Effector CD4-positive, alpha-beta T cell (primary cell): ENCODE data around the gene ACAD9.
"Not testable (repeated sequence)": the region's sequence is repeated elsewhere in the genome, so short reads cannot be mapped to it uniquely, and the experiment has no call there.

Experiments
- DNase-seq: peaks from one replicate; pipeline ENCODE4 v3.0.0-alpha.2; 2020
- total RNA-seq: gene quantifications from one replicate; lab custom pipeline; 2026; lab: John Stamatoyannopoulos, UW

The ACAD9 gene
- 56.7 reads per million, percentile 71 among the genes with 10 or more reads in this experiment for total RNA-seq

GRCh38 chr3:128879125-128879969, at the start of gene ACAD9:
Gene ACAD9 (plus strand): TSS chr3:128879620. CDS start chr3:128879692, 72 bp downstream.
- peak; percentile 95 for DNase-seq

GRCh38 chr3:128829925-128830625, 49.3 kb upstream of the ACAD9 start:
- DNase-seq: not testable (repeated sequence)

- DNase-seq: not testable (repeated sequence)
Measured at GRCh38 chr3:128830762-128831161, 48.7 kb upstream of the ACAD9 start.

- DNase-seq: not testable (repeated sequence)
Measured at GRCh38 chr3:128832979-128833378, 46.4 kb upstream of the ACAD9 start.

DNA sequence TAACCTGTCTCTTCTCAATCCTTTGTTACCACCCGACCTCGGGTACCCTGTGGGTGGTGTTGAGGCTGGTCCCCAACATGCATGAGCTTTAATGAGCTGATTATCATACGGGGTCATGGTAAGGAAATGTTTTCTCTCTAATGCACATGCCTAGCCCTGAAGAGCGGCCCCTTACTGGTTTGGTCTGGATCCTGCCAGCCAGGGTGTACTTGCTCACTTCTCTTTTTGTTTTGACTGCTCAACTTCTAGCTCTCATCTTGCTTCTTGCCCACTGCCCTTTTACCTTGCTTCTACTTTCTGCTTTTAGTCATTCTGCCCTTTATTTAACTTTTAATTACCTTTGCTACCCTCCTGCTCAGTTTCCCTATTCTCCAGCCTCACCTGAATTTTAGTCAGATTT, 44.3 kb upstream of the ACAD9 start:
- DNase-seq: no peak

DNA sequence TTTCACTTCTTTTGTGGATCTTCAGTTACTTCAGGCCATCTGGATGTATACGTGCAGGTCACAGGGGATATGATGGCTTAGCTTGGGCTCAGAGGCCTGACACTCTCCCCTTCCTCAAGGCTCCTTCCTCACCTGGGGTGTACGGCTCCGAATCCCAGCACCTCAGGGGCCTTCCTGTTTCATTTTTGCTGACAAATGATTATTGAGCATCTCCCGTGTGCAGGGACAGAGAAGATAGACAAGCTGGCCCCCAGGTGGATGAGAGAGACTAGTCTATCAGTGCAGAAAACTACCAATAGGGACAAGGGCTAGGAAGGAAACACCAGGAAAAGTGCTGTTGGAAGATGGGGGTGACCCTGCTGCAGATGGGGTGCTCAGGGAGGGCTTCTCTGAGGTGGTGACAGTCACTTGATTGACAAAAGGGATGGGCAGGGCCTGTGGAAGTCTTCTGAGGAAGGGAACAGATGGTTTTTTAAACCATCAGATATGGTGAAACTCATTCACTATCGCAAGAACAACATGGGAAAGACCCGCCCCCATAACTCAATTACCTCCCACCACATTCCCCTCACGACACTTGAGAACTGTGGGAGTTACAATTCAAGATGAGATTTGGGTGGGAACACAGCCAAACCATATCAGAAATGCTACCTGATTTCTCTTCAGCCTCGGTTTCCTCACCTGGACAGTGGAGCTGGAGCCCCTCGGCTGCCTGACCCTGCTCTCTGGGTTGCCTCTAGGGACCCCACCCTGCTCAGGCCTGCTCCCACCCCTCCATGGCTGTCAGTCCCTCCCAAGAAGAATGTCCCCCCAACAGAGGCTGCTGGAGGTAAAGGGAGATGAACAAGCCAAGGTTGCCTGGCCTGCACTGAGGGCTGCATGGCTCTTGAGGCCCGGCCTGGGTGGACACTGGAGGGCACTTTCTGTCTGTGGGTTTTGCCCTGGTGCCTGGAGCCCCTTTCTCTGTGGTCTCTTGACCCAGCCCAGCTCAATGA, 37.2 kb upstream of the ACAD9 start:
- no peak for DNase-seq

DNA sequence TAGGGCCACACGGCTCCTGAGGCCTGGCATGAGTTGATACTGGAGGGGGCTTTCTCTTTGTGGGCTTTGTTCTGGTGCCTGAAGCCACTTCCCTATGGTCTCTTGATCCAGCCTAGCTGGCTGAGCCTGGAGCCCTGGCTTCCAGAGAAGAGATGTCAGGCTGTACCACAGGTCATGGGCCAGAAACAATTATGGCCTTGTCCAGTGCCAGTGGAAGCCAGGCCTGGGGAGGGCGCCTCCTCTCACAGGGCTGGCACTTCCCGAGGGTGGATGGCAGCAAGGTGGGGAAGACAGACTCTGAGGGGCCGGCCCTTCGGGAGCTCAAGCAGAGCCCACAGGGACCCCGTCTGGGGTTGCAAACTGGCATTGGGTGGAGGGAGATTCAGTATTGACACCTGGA, 34.9 kb upstream of the ACAD9 start:
- no peak for DNase-seq

DNA sequence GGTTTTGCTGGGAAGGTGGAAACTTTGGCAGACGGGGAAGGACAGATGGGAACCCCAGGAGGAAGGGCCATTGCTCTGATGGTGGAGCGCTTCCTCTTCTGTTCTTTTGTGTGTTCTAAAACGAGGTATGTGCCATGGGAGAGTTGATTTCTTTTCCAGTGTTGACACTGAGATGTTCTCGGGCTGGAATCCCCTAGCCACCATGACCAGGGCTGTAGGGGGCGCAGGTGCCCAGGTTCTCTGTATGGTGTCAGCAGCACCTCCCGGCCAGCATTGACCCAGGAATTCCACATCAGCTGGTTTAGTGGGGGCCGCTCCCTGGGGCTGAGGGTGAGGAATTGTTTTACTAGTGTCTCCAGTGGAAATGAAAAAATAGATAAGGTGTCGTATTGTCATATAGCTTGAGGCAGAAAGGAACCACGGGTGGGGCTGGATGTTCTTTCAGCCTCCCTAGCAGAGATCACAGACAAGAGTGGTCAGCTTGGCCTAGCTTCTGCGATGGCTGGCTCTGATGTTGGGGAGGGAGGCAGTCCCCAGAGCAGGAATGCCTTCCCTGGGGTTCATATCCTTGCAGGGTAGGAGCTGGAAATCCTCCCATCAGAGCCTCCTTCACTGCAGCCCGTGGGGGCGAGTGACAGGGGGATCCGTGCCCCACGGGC, 34.2 kb upstream of the ACAD9 start:
- no peak for DNase-seq

- peak; percentile 71 for DNase-seq
Measured at GRCh38 chr3:128845778-128846485, 33.5 kb upstream of the ACAD9 start.

DNA sequence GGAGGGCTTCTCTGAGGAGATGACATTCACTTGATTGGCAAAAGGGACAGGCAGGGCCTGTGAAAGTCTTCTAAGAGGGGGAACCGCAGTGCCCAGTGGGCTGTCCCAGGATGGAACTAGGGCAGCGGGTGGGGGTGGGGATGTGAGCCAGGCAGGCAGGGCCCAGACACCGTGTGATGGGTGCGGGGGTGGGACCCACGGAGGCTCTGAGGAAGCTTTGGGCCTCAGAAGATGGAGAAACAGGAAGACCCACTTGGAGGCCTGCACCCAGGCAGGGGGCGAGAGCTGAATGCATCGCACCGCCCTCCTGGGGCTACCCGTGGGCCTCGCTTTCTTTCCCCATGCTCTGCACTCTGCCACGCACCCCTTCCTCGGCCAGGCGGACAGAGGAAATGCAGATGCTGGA, 32.9 kb upstream of the ACAD9 start:
- no peak for DNase-seq

GRCh38 chr3:128847666-128848370, 31.6 kb upstream of the ACAD9 start:
- no peak for DNase-seq

GRCh38 chr3:128848936-128849335, 30.5 kb upstream of the ACAD9 start:
- no peak for DNase-seq

GRCh38 chr3:128849911-128850455, 29.4 kb upstream of the ACAD9 start:
- no peak for DNase-seq

- no peak for DNase-seq
Measured at GRCh38 chr3:128850544-128850943, 28.9 kb upstream of the ACAD9 start.

GRCh38 chr3:128851601-128852000, 27.8 kb upstream of the ACAD9 start:
- no peak for DNase-seq

GRCh38 chr3:128853826-128854225, 25.6 kb upstream of the ACAD9 start:
- DNase-seq: no peak

- DNase-seq: no peak
Measured at GRCh38 chr3:128854475-128854874, 24.9 kb upstream of the ACAD9 start.

DNA sequence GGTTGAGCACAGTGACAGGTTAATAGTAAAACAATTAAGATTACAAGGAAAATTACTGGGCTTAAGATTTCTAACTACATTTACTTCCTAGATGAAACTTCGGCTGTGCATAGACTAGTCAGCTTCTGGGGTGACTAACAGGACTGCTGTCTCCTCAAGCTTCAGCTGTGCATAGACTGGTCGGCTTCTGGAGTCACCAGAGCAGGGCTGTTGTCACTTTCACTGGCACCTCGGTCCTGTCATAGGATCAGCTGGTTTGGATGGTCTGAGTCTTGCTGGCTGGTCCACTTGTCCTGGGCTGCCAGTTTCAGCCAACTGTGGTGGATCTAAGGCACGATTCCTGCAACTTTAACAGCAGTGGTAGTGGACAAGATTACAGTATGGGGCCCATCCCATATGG, 23.9 kb upstream of the ACAD9 start:
- no peak for DNase-seq

GRCh38 chr3:128858167-128858566, 21.3 kb upstream of the ACAD9 start:
- DNase-seq: no peak

DNA sequence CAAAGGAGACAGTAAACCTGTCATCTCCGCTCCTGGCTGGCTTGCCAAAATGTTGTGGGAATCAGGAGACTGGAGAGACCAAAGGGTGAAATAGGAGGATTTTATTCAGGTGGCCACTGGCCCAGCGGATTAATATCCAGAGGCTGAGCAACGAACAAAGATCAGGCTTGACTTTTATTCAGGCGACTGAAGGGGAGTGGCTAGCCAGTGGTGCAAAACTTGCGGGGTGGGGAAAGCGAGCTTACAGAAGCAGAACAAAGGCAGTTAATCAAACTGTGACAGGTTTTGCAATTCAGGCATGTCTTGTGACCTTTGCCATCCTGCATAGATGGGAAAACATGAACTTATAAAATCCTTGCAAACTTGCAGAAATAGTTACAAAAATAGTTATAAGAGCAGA, 19.8 kb upstream of the ACAD9 start:
- DNase-seq: no peak

DNA sequence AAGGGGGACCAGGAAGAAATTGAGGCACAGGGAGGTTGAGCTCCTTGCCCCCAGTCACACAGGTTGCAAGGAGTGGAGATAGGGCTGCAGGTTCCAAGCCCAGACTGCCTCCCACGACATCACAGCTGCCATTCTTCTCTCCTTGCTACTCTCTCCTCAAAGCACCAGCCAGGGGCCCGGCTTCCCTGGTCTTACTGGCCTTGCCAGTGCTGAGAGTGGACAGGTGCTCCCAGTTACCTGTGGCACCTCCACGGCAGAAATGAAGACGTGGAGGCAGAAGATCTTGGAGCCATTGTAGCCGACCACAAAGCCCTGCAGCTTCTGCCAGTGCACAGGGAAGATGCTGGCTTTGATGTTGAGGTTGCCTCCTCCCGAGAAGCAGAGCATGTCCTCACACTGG, 17.9 kb upstream of the ACAD9 start:
- DNase-seq: no peak
